CD4-positive, alpha-beta T cell treated with Interleukin-17A for 1 hour (primary cell): ENCODE results near the gene EML6.

Experiments used
- DNase-seq: peaks from one replicate; pipeline ENCODE4 v3.0.0-alpha.2; 2020

EML6 gene

GRCh38 chr2:54758951-54759350, 35.5 kb downstream of the EML6 start:
- DNase-seq, result no peak

DNA sequence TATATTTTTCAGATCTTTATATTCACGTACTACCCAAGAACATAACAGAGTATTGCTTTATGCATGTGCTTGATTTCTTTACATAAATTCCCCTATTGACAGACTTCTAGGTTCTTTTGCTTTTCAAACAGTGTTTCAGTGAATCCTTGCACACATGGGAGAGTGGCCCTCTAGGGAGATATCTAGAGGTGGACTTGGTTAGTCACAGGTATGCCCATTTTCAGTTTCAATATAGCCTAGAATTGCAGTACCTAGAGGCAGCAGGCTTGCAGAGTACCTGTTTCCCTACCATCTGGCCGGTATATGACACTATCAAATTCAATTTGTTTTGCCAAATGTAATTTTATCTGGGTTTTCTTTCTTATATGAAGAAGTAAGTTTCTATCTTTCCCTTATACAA, 36.8 kb downstream of the EML6 start:
- DNase-seq, result no peak

DNA sequence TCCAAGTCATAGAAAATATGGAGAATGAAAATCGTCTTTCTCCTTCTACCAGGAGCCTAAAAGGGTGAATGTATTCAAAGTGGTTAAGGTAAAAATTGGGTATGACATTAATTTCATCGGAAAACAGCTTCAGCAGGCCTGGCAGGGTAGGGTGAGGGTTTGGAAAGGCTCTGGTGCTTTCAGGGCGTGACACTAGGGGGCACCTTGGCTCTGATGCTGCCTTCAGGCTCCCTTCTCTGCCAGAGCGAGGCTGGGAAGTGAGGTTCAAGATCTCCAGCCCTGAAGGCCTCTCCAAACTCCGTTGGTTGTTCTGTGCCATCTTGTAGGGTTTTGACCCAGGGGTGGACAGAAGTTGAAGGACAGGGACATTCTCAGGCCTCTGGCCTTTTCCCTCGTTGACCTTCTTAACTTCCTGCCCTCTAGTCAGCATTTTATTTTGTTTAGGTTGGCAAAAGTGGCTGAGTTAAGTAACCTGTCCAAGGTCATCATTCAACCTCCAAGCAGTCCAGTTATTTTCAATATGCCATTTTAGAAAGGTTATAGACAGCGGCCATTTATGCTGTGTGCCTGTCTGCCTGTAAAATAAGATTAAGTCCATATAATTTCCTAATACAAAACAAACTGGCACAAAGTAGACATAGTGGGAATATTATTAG, 40.3 kb downstream of the EML6 start:
- no peak for DNase-seq

DNA sequence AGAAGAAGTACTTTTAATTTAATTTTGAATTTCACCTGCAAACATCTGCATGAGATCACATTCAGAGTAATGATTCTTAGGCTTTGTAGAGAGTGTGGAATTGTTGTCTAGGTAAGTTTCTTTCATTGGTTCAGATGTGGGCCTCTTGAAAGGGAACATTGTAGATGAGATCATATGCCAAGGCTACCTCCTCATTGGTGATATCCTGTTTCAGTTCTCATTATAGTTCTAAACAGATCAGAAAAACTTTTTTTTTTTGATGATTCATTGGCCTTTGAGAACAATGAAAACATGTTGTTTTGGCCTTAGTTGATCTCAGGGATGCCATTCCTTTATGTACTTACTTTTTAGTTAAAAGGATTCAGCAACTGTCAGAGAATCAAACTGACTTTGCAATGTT, 44.5 kb downstream of the EML6 start:
- DNase-seq, result no peak

DNA sequence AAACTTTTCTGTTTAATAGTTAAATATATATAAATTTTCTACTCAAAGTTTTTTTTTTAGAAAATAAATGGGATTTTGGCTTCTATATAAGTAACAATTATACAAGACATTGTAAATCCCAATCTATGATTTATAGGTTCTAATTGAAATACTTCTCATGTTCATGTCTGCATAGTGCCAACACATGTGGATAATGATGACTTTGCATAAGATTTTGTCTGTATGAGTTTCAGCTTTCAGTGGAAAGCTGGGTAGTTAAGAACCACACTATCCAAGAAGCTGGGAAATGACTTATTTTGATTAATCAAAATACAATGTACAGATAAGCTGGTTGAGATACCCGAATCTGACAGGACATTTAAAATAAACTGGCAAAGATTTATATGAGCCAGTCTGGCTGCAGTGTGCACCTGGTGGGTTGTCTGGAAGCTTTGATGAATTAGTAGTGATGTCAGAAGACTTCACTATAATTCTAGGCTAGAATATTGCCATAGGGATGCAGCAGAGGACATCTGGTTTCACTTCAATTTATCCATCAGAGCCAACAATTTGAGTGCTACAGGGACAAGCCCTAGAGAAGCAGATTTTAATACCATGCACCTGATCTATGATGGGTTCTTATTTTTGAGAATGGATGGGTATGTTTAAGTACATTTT, 45.4 kb downstream of the EML6 start:
- no peak for DNase-seq

- DNase-seq, result no peak
These were observed 46.7 kb downstream of the EML6 start for GRCh38 chr2:54770211-54770610.

GRCh38 chr2:54770676-54771075, 47.2 kb downstream of the EML6 start:
- DNase-seq, result no peak

- no peak for DNase-seq
These were observed 47.9 kb downstream of the EML6 start for GRCh38 chr2:54771166-54771885.

GRCh38 chr2:54772110-54772509, 48.6 kb downstream of the EML6 start:
- no peak for DNase-seq

- no peak for DNase-seq
These were observed 49.1 kb downstream of the EML6 start for GRCh38 chr2:54772531-54772930.

- DNase-seq, result no peak
These were observed 49.8 kb downstream of the EML6 start for GRCh38 chr2:54773233-54773632.

GRCh38 chr2:54773838-54774237, 50.4 kb downstream of the EML6 start:
- no peak for DNase-seq

DNA sequence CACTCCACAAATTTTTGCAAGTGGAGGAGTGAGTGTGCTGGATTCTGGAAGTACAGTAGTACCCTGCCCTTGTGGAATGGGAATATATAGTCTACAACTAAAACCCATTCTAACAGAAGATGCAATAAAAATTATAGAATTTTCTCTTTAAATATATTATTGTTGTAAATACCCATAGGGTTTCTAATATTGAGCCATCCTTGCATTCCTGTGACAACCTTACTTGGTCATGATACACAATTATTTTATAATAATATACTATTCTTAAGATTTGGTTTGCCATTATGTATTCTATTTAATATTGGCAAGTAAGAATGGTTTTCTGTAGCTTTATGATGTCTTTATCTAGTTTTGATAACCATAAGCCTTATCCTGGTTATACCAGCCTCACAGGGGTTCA, 52.2 kb downstream of the EML6 start:
- DNase-seq, result no peak

- DNase-seq, result no peak
These were observed 53.0 kb downstream of the EML6 start for GRCh38 chr2:54776494-54776893.

DNA sequence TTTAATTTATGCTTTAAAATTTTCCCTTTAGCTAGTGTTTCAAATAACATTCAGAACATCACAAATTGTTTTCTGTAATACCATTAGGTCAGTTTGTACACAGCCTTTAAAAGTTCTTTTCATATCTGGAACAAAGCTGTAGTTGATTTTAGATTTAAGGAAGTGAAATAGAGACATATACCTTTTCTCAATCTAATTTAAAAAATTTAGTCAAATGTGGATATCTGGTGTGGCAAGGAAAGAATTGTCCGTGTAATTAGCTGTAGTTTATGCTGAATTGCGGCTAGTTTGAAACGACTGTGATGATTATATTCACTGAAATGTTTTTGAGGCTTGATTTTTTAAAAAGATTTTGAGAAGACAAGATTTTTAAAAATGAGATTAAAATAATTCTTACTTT, 59.9 kb downstream of the EML6 start:
- DNase-seq, result no peak

DNA sequence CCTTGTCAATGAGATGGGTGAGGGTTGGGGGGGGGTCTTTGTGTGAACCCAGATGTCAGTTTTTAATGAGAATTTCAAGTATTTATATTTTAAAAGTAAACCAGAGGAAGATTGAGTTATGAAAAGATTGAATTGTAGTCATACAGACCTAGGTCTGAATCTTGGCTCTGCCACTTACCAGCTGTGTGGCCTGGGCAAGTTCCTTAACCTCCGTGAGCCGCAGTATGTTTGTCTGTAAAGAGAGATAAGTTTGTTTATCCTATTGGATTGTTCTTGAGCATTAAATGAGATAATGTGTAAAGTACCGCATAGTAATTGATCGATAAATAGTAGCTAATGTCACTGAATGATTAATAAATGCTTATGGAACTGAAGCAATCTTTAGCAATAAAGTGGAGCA, 63.8 kb downstream of the EML6 start:
- no peak for DNase-seq

- DNase-seq, result no peak
These were observed 64.4 kb downstream of the EML6 start for GRCh38 chr2:54787755-54788366.

DNA sequence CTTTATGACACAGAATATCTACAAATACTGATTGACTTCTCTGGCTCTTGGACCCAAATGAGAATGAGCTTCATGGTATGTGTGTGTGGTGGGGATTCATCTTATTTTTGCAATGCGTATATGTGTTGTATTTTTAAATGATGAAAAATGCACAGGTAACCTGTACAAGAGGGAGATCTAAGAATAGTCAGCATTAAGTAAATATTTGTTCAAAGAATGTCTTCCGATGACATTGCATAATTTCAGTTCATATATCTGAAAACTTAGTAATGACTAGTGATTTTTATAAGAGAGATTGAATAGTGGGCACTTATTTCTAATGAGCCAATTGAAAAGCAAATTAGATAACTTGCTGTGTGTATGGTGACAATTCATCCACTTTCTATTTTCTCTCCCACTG, 66.4 kb downstream of the EML6 start:
- no peak for DNase-seq

DNA sequence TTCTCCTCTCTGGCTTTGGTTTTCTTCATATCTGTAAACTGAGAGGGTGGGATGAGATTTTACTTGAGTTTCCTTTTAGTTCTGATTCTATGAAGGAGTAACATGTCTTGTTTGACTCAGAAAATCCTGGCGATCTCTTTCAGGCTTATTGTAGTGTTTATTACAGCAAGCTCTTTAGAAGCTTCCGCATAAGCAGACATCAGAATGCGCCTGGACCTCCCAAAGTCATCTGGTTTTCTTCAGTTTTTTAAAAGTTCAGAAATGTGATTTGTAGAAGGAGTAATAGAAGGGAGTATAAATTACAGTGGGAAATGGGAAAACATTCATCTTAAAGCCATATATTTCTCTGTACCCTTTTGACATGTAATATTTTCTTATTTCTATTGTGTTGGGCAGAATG, 68.4 kb downstream of the EML6 start:
- DNase-seq, result no peak

DNA sequence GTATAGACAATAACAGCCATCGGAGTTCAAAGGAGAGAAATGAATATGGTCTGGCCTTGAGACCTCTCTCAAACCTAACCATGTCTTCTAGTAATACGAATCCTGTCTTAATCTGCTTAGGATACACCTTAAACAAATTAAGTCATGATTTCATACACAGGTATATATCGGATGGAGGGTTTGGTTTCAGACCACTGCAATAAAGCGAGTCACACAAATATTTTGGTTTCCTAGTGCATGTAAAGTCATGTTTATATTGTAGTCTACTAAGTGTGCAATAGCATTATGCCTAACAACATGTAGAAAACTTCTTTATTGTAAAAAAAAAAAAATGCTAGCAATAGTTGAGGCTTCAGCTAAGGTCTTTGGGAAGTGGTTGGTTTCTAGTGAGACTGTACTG, 73.8 kb downstream of the EML6 start:
- no peak for DNase-seq

GRCh38 chr2:54801352-54801751, 77.9 kb downstream of the EML6 start:
- DNase-seq, result no peak

GRCh38 chr2:54803783-54804751, 80.6 kb downstream of the EML6 start:
- DNase-seq, result no peak

DNA sequence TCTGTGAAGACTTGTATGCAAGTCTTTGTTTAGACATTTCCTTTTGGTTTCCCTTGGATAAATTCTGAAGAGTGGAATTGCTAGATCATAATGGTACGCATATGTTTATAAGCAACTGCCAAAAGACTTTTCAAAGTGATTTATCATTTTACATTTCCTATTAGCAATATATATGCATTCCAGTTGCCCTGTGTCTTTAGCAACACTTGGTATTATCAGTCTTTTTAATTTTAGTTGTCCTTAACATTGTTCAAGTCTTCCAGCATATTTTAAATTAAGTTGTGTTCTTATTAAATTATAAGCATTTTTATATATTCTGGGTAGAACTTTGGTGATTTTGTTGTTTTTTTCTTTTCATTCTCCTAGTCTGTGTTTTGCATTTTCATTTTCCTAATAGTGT, 81.8 kb downstream of the EML6 start:
- DNase-seq, result no peak
